Natural killer cell (primary cell): ENCODE data around the gene BEST4. TPM values are rescaled to one million over a fixed set of nuclear protein-coding genes. Genes with fewer than 3 reads are reported as not detected.

Source experiments
- ATAC-seq, 3 donors: fragments of 150-1000 bp in 2 of 3; fragments of 200-7000 bp in 1 of 3; cut with Tn5 transposase; 1 replicate in 1 of 3; 2 replicates in 2 of 3; pipeline ENCODE4 v1.10.0; 2021; ENCODE audit warnings: mild to moderate bottlenecking in 2 of 3, moderate library complexity in 2 of 3
- DNase-seq, 2 donors: peaks; one replicate each; pipeline versions ENCODE4 v3.0.0 to v3.0.0-alpha.2; 2013 to 2021; ENCODE audit warnings: mixed read lengths in 1 of 2
- H3K27ac ChIP-seq: one replicate; pipeline ENCODE4 v1.5.1; 2013; ENCODE audit warnings: mild to moderate bottlenecking, low read length
- H3K27me3 ChIP-seq: one replicate; pipeline ENCODE4 v1.6.1; 2013; ENCODE audit warnings: low read length; ENCODE audit not compliant: control insufficient read depth, insufficient read depth
- H3K36me3 ChIP-seq: one replicate; pipeline ENCODE4 v1.6.1; 2013; ENCODE audit warnings: low read length; ENCODE audit not compliant: control insufficient read depth, insufficient read depth
- H3K4me1 ChIP-seq: one replicate; pipeline ENCODE4 v1.6.1; 2013; ENCODE audit warnings: low read length; ENCODE audit not compliant: control insufficient read depth, insufficient read depth
- H3K4me3 ChIP-seq: one replicate; pipeline ENCODE4 v1.5.1; 2013; ENCODE audit warnings: low read length
- H3K9me3 ChIP-seq: one replicate; pipeline ENCODE4 v1.6.1; 2013; ENCODE audit warnings: low read length; ENCODE audit not compliant: control insufficient read depth, insufficient read depth
- H3K27ac Mint-ChIP-seq, 2 donors: one replicate each; pipeline ENCODE4 v1.8.0; 2022; ENCODE audit warnings: mild to moderate bottlenecking in 2 of 2, mixed read lengths in 2 of 2, moderate library complexity in 1 of 2
- H3K27me3 Mint-ChIP-seq, 2 donors: one replicate each; pipeline ENCODE4 v1.8.0; 2022; ENCODE audit warnings: low read depth in 2 of 2, mixed read lengths in 2 of 2
- H3K36me3 Mint-ChIP-seq: one replicate; pipeline ENCODE4 v1.8.0; 2022; ENCODE audit warnings: mixed read lengths
- H3K4me1 Mint-ChIP-seq, 2 donors: one replicate each; pipeline ENCODE4 v1.8.0; 2022; ENCODE audit warnings: mixed read lengths in 2 of 2
- H3K4me3 Mint-ChIP-seq: one replicate; pipeline ENCODE4 v1.8.0; 2022; ENCODE audit warnings: mild to moderate bottlenecking, moderate library complexity, mixed read lengths
- H3K9me3 Mint-ChIP-seq, 2 donors: one replicate each; pipeline ENCODE4 v1.8.0; 2022; ENCODE audit warnings: mixed read lengths in 2 of 2
- WGBS: methylation state at CpG from one replicate; pipeline ENCODE4 v1.1.7; 2013; ENCODE audit warnings: missing lambda C conversion rate; ENCODE audit not compliant: insufficient coverage; 5-methylcytosine and 5-hydroxymethylcytosine counted together
- intact Hi-C: fragments of 100-400 bp; cut with micrococcal nuclease; formaldehyde crosslinking; loops from one replicate; pipeline ENCODE4 v1.14.2; 2022
- total RNA-seq, 4 donors: library from RNA; stranded (reverse); fragments of 120-200 nt in 1 of 4; gene quantifications; one replicate each; pipeline versions ENCODE4 v1.2.3 to v1.2.4, GENCODE V29; 2013 to 2022
- TF ChIP-seq, protein P1 (sequence below): fragments of 200-600 bp; IDR thresholded peaks from one replicate; pipeline ENCODE4 v1.8.0; 2022; ENCODE audit warnings: antibody characterized with exemption

Gene BEST4
- total RNA-seq, 3 donors from 2014 or later (not counting 1 experiment from before 2014, with no cell fraction given) = 0.18 to 0.33 (median 0.28) TPM

DNA sequence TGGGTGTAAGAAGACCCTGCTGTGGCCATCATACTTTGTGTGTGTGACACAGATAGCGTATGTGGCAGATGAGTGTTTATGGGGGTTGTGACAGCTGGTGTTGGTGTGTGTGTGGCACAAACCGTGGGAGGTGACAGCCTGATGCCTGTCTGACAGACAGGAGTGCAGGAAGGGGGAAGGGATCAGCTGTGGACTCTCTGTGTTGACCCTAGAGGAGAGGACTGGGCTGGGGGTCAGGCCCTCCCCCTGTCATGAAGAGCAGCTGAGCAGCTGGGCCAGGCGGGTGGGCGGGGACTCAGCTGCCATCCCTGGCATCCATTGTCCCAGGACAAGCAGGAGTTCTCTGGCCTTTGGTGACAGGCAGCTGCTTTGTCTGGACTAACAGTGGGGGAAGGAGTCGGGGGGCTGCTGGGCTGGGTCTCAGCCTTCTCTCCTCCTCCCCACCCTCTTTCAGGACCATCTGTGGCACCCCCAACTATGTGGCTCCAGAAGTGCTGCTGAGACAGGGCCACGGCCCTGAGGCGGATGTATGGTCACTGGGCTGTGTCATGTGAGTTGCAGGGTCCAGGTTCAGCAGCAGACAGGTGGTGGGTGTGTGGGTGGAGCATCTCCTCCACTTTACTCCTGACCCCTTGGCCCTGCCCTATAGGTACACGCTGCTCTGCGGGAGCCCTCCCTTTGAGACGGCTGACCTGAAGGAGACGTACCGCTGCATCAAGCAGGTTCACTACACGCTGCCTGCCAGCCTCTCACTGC lies 14.5 kb upstream of the BEST4 start:
- WGBS = 88% methylated on average over 13 of the region's 13 CpGs
- Histone ChIP-seq H3K27ac (no peak overlapping the region), H3K27me3 (no peaks in the 10 kb centered on the region), H3K9me3 (no peaks in the 10 kb centered on the region), H3K36me3 (peaks cover 20% of the 10 kb centered on the region), H3K4me3 (no peak overlapping the region), H3K4me1 (peaks cover 39% of the 10 kb centered on the region)
- Mint-ChIP-seq H3K36me3 (no peaks in the 10 kb centered on the region), H3K4me1 (peaks cover 8 to 27% of the 10 kb centered on the region in 2 donors), H3K27ac (peak overlapping the region in 1 of 2 donors; percentile 12), H3K4me3 (peak overlapping the region; percentile 6), H3K27me3 (no peaks in the 10 kb centered on the region), H3K9me3 (no peaks in the 10 kb centered on the region)
- TF ChIP-seq, protein P1, sequence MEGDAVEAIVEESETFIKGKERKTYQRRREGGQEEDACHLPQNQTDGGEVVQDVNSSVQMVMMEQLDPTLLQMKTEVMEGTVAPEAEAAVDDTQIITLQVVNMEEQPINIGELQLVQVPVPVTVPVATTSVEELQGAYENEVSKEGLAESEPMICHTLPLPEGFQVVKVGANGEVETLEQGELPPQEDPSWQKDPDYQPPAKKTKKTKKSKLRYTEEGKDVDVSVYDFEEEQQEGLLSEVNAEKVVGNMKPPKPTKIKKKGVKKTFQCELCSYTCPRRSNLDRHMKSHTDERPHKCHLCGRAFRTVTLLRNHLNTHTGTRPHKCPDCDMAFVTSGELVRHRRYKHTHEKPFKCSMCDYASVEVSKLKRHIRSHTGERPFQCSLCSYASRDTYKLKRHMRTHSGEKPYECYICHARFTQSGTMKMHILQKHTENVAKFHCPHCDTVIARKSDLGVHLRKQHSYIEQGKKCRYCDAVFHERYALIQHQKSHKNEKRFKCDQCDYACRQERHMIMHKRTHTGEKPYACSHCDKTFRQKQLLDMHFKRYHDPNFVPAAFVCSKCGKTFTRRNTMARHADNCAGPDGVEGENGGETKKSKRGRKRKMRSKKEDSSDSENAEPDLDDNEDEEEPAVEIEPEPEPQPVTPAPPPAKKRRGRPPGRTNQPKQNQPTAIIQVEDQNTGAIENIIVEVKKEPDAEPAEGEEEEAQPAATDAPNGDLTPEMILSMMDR = no peak
- no peak for DNase-seq
- no peak for ATAC-seq
- intact Hi-C loops = no loop called here

DNA sequence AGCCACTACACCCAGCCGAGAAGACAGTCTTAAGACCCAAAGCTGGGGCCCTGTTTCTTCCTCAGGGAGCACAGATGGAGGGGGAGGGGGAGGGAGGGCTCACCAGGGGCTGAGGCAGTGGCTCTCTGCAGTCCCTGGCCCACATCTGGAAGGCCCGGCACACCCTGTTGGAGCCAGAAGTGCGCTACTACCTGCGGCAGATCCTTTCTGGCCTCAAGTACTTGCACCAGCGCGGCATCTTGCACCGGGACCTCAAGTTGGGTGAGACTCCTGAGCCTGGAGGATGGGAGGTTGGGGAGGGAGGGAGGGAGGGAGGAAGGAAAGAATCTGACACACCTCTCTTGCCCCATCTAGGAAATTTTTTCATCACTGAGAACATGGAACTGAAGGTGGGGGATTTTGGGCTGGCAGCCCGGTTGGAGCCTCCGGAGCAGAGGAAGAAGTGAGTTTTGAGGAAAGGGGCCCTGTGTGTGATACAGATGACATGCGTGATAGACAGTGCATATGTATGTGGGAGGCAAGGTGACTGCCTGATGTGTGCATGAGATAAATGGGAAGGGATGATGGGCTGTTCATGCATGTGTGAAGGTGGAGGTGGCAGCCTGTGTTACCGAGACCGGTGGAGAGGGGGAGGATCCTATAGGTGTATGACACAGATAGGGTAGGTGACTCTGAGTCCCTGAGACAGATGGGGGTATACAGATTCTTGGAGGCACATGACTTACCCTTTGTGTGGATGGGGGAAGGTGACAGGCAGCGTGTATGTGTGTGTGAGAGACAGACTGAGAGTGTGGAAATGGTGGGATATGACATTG lies 13.7 kb upstream of the BEST4 start:
- H3K36me3 ChIP-seq = peaks cover 20% of the 10 kb centered on the region
- Mint-ChIP-seq H3K36me3 (no peaks in the 10 kb centered on the region), H3K9me3 (no peaks in the 10 kb centered on the region), H3K27me3 (no peaks in the 10 kb centered on the region), H3K27ac (peak overlapping the region in 1 of 2 donors; percentile 12), H3K4me3 (peak overlapping the region; percentile 63), H3K4me1 (peaks cover 5 to 20% of the 10 kb centered on the region in 2 donors)
- H3K27ac ChIP-seq = no peak overlapping the region
- H3K4me3 ChIP-seq = no peak overlapping the region
- ATAC-seq = no peak
- no peaks in the 10 kb centered on the region for H3K9me3 ChIP-seq
- TF ChIP-seq, protein P1 = no peak
- peak in 1 of 2 donors; percentile 62 for DNase-seq
- peaks cover 31% of the 10 kb centered on the region for H3K4me1 ChIP-seq
- H3K27me3 ChIP-seq = no peaks in the 10 kb centered on the region
- intact Hi-C loops = loop anchor here (2.0 kb wide), 1 partner anchor 17 kb away; no protein-coding TSS in a partner anchor
- 79% methylated on average over 13 of the region's 13 CpGs for WGBS

DNA sequence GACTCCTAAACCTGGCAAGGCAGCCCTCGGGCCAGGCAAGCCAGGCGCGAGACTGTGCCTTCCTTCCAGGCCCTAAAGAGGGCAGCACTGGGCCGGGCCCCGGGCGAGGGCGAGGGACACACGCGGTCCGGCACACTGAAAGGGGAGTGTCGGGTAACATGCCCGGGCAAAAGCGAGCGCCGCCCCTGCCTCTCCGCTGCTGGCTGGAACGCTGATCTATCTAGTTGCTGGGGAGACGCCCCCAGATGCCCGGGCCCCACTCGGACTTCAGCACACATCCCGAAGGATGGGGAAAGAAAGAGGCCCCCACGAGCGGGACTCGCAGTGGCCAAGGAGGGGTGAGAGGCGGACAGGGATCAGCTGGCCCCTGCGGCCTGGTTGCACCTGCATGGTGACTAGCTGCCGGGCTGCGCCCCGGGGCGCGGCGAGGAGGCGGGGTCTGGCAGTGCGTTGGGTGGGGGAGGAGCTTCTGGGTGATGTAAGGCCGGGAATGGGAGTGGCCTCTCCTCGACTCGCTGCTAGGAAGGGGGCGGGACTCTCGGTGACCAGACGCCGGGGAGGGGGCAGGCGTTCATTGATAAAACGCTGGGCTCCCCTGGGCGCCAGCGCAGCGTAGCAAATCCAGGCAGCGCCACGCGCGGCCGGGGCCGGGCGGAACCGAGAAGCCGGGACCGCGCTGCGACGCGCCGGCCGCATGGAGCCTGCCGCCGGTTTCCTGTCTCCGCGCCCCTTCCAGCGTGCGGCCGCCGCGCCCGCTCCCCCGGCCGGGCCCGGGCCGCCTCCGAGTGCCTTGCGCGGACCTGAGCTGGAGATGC lies 12.0 kb upstream of the BEST4 start, which contains the start of gene PLK3:
TSS of gene PLK3 (plus strand) at position 608 of the 815 bp plus-strand sequence. CDS start at position 695, 87 bp downstream.
- peak within 1 kb of the TSS; percentile 83 for H3K27ac ChIP-seq
- Mint-ChIP-seq H3K27ac (peak within 1 kb of the TSS; percentile 98 to 100), H3K4me1 (peaks cover 5 to 20% of the 10 kb centered on the region in 2 donors), H3K27me3 (no peaks in the 10 kb centered on the region), H3K4me3 (peak within 1 kb of the TSS; percentile 97), H3K36me3 (no peaks in the 10 kb centered on the region), H3K9me3 (no peaks in the 10 kb centered on the region)
- peak; percentile 93 to 100 for DNase-seq
- WGBS = 0% methylated on average over 79 of the region's 79 CpGs
- H3K27me3 ChIP-seq = no peaks in the 10 kb centered on the region
- H3K4me1 ChIP-seq = peaks cover 28% of the 10 kb centered on the region
- ATAC-seq = peak; percentile 88 to 96 (median 88)
- TF ChIP-seq, protein P1 = peak; percentile 71
- peak within 1 kb of the TSS; percentile 77 for H3K4me3 ChIP-seq
- intact Hi-C loops = loop anchor here (2.0 kb wide), 1 partner anchor 19 kb away; no protein-coding TSS in a partner anchor
- peaks cover 20% of the 10 kb centered on the region for H3K36me3 ChIP-seq
- no peaks in the 10 kb centered on the region for H3K9me3 ChIP-seq
